DND-41 (cell line): ENCODE data around the gene EFNA3.

ENCODE experiments used
- ATAC-seq: fragments of 200-7000 bp; cut with Tn5 transposase; 3 replicates; pipeline ENCODE4 v1.9.1; 2021; ENCODE audit warnings: low read depth; ENCODE audit not compliant: insufficient read depth
- DNase-seq: peaks from one replicate; pipeline ENCODE4 v3.0.0-alpha.2; 2020
- H2AFZ ChIP-seq: 2 replicates; pipeline ENCODE4 v1.6.0; 2012; ENCODE audit warnings: low read depth, low read length
- H3K27ac ChIP-seq: 2 replicates; pipeline ENCODE4 v1.5.1; 2012; ENCODE audit warnings: low read length, inconsistent platforms
- H3K27me3 ChIP-seq: fragments of 200-600 bp; sonication (generic); 2 replicates; pipeline ENCODE4 v1.6.0; 2012; ENCODE audit warnings: low read length, mild to moderate bottlenecking, inconsistent platforms; ENCODE audit not compliant: insufficient read depth, poor library complexity
- H3K36me3 ChIP-seq: 2 replicates; pipeline ENCODE4 v1.5.1; 2012; ENCODE audit warnings: low read length, inconsistent platforms; ENCODE audit not compliant: insufficient read depth
- H3K4me1 ChIP-seq: 2 replicates; pipeline ENCODE4 v1.5.1; 2012; ENCODE audit warnings: mild to moderate bottlenecking, low read length; ENCODE audit not compliant: insufficient read depth
- H3K4me2 ChIP-seq: 2 replicates; pipeline ENCODE4 v1.6.0; 2012; ENCODE audit warnings: mild to moderate bottlenecking, moderate library complexity, low read length, inconsistent platforms; ENCODE audit not compliant: insufficient read depth
- H3K4me3 ChIP-seq, 2 experiments: fragments of 200-600 bp in 1 of 2; shearing (Covaris generic) in 1 of 2; 2 replicates each; pipeline ENCODE4 v1.5.1; 2012 to 2016; ENCODE audit warnings: inconsistent platforms in 2 of 2, low read length in 2 of 2, mild to moderate bottlenecking in 2 of 2, low read depth in 1 of 2, moderate library complexity in 1 of 2
- H3K79me2 ChIP-seq: 2 replicates; pipeline ENCODE4 v1.6.0; 2012; ENCODE audit warnings: low read length, inconsistent platforms; ENCODE audit not compliant: insufficient read depth
- H3K9ac ChIP-seq: 2 replicates; pipeline ENCODE4 v1.6.0; 2012; ENCODE audit warnings: low read depth, mild to moderate bottlenecking, inconsistent platforms, low read length, moderate library complexity
- H3K9me3 ChIP-seq: 2 replicates; pipeline ENCODE4 v1.5.1; 2012; ENCODE audit warnings: low read length, moderate library complexity, mild to moderate bottlenecking, inconsistent platforms; ENCODE audit not compliant: insufficient read depth, severe bottlenecking
- H4K20me1 ChIP-seq: 2 replicates; pipeline ENCODE4 v1.6.0; 2012; ENCODE audit warnings: low read length; ENCODE audit not compliant: insufficient read depth
- CTCF ChIP-seq: IDR thresholded peaks from 2 replicates; pipeline ENCODE4 v1.5.1; 2012; ENCODE audit warnings: borderline replicate concordance, low read length, moderate library complexity, mild to moderate bottlenecking; ENCODE audit not compliant: poor library complexity, severe bottlenecking; ENCODE audit errors: extremely low read depth
- EZH2 ChIP-seq: IDR thresholded peaks from 3 replicates; pipeline ENCODE4 v1.6.1; 2012; ENCODE audit warnings: borderline replicate concordance, low read depth, mild to moderate bottlenecking, moderate library complexity, low read length, inconsistent platforms; ENCODE audit not compliant: severe bottlenecking

Gene EFNA3

GRCh38 chr1:155130272-155131006 lies 51.8 kb downstream of the EFNA3 start:
- H3K27ac ChIP-seq = no peak overlapping the region
- peaks cover 43% of the 10 kb centered on the region for H3K4me1 ChIP-seq
- 0 out of 2 replicates have a peak, but pooled peaks cover 2% of the 10 kb centered on the region for H4K20me1 ChIP-seq
- H3K4me3 ChIP-seq = no peak overlapping the region
- H3K27me3 ChIP-seq = peaks cover 38% of the 10 kb centered on the region
- no peak overlapping the region for H3K9ac ChIP-seq
- H3K4me2 ChIP-seq = no peak overlapping the region
- H3K9me3 ChIP-seq = no peaks in the 10 kb centered on the region
- DNase-seq (no peak), ATAC-seq (no peak)
- no peaks in the 10 kb centered on the region for H3K36me3 ChIP-seq
- H2AFZ ChIP-seq = no peak overlapping the region
- no peak for TF ChIP-seq CTCF
- no peak for TF ChIP-seq EZH2
- H3K79me2 ChIP-seq = peaks cover 2% of the 10 kb centered on the region; the same call in 1 of the 2 replicates

GRCh38 chr1:155131285-155131684 lies 52.6 kb downstream of the EFNA3 start:
- TF ChIP-seq CTCF = no peak
- no peak for TF ChIP-seq EZH2
- H3K27me3 ChIP-seq = peaks cover 30% of the 10 kb centered on the region
- H3K36me3 ChIP-seq = no peaks in the 10 kb centered on the region
- no peak overlapping the region for H3K4me2 ChIP-seq
- H3K4me3 ChIP-seq = no peak overlapping the region
- H4K20me1 ChIP-seq = 0 out of 2 replicates have a peak, but pooled peaks cover 2% of the 10 kb centered on the region
- H2AFZ ChIP-seq = no peak overlapping the region
- no peak overlapping the region for H3K9ac ChIP-seq
- H3K27ac ChIP-seq = no peak overlapping the region
- peaks cover 45% of the 10 kb centered on the region for H3K4me1 ChIP-seq
- peaks cover 7% of the 10 kb centered on the region for H3K79me2 ChIP-seq
- ATAC-seq (no peak), DNase-seq (no peak)
- no peaks in the 10 kb centered on the region for H3K9me3 ChIP-seq

GRCh38 chr1:155131856-155132255 lies 53.2 kb downstream of the EFNA3 start:
- DNase-seq = no peak
- Histone ChIP-seq H3K27ac (no peak overlapping the region), H3K9me3 (no peaks in the 10 kb centered on the region), H3K36me3 (no peaks in the 10 kb centered on the region), H3K4me1 (peaks cover 44% of the 10 kb centered on the region), H3K79me2 (peaks cover 7% of the 10 kb centered on the region), H3K27me3 (peaks cover 24% of the 10 kb centered on the region), H3K4me3 (no peak overlapping the region), H2AFZ (no peak overlapping the region), H3K4me2 (no peak overlapping the region), H4K20me1 (0 out of 2 replicates have a peak, but pooled peaks cover 2% of the 10 kb centered on the region), H3K9ac (no peak overlapping the region)
- ATAC-seq = no peak
- no peak for TF ChIP-seq EZH2
- no peak for TF ChIP-seq CTCF
